ENCODE results near the gene NELFB. TPM values are rescaled to one million over a fixed set of nuclear protein-coding genes. Genes with fewer than 3 reads are reported as not detected.

NELFB gene
- total and polyA plus RNA-seq, 9 of the 15 experiments (the other 6 are each of a cell fraction or from before 2014, with no cell fraction given): 0.24 to 84.0 (median 29.7) TPM

GRCh38 chr9:137311171-137311985 lies 56.3 kb downstream of the NELFB start (continued):
- TF ChIP-seq ZNF511 (CRISPR knock-in tag; IDR thresholded peaks at IDR 0.05) (peak; percentile 44; the same call in 1 of the 2 replicates), ATF3 (IDR thresholded peaks at IDR 0.05) (peak; percentile 63), ATF3 (CRISPR knock-in tag; conservative IDR thresholded peaks at IDR 0.05) (no peak), ELF2 (CRISPR knock-in tag; IDR thresholded peaks at IDR 0.05) (no peak), POLR2G (IDR thresholded peaks at IDR 0.05; ENCODE audit: low read depth, low read length) (0 out of 2 replicates have a peak, but pooled peaks have one; percentile 26), C11orf30 (IDR thresholded peaks at IDR 0.05; ENCODE audit: low read depth) (peak; percentile 91), ZKSCAN1 (IDR thresholded peaks at IDR 0.05; ENCODE audit: low read depth, low read length) (no peak), STAT6 (CRISPR knock-in tag; IDR thresholded peaks at IDR 0.05) (no peak), DACH1 (IDR thresholded peaks at IDR 0.05; ENCODE audit: partially characterized antibody) (no peak), ZFX (CRISPR knock-in tag; IDR thresholded peaks at IDR 0.05) (peak; percentile 30), NR2C1 (IDR thresholded peaks at IDR 0.05) (no peak), NR2C1 (tag; IDR thresholded peaks at IDR 0.05) (no peak), CBX2 (IDR thresholded peaks at IDR 0.05; ENCODE audit: insufficient read depth, low read length, poor library complexity, severe bottlenecking) (no peak), HNRNPLL (IDR thresholded peaks at IDR 0.05; ENCODE audit: low read depth, low read length, poor library complexity, severe bottlenecking) (no peak), NBN (IDR thresholded peaks at IDR 0.05; ENCODE audit: low read depth) (no peak), EP400 (IDR thresholded peaks at IDR 0.05) (no peak), MCM3 (IDR thresholded peaks at IDR 0.05) (no peak), PTBP1 (IDR thresholded peaks at IDR 0.05; ENCODE audit: low read depth, low read length) (no peak), PHF20 (IDR thresholded peaks at IDR 0.05; ENCODE audit: partially characterized antibody) (no peak)
- TF ChIP-seq, protein P1, sequence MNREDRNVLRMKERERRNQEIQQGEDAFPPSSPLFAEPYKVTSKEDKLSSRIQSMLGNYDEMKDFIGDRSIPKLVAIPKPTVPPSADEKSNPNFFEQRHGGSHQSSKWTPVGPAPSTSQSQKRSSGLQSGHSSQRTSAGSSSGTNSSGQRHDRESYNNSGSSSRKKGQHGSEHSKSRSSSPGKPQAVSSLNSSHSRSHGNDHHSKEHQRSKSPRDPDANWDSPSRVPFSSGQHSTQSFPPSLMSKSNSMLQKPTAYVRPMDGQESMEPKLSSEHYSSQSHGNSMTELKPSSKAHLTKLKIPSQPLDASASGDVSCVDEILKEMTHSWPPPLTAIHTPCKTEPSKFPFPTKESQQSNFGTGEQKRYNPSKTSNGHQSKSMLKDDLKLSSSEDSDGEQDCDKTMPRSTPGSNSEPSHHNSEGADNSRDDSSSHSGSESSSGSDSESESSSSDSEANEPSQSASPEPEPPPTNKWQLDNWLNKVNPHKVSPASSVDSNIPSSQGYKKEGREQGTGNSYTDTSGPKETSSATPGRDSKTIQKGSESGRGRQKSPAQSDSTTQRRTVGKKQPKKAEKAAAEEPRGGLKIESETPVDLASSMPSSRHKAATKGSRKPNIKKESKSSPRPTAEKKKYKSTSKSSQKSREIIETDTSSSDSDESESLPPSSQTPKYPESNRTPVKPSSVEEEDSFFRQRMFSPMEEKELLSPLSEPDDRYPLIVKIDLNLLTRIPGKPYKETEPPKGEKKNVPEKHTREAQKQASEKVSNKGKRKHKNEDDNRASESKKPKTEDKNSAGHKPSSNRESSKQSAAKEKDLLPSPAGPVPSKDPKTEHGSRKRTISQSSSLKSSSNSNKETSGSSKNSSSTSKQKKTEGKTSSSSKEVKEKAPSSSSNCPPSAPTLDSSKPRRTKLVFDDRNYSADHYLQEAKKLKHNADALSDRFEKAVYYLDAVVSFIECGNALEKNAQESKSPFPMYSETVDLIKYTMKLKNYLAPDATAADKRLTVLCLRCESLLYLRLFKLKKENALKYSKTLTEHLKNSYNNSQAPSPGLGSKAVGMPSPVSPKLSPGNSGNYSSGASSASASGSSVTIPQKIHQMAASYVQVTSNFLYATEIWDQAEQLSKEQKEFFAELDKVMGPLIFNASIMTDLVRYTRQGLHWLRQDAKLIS (CRISPR knock-in tag; IDR thresholded peaks at IDR 0.05): no peak
